ENCODE results near the gene FGF16.
"Not testable (repeated sequence)": the region's sequence is repeated elsewhere in the genome, so short reads cannot be mapped to it uniquely, and the experiment has no call there.

The FGF16 gene

GRCh38 chrX:77447653-77448569, 722 bp downstream of the FGF16 start:
- no peak for DNase-seq

- DNase-seq: no peak
Measured at GRCh38 chrX:77450415-77450814, 3.2 kb downstream of the FGF16 start.

GRCh38 chrX:77450996-77451395, 3.8 kb downstream of the FGF16 start:
- no peak for DNase-seq

- no peak for DNase-seq
Measured at GRCh38 chrX:77453190-77453589, 6.0 kb downstream of the FGF16 start.

DNA sequence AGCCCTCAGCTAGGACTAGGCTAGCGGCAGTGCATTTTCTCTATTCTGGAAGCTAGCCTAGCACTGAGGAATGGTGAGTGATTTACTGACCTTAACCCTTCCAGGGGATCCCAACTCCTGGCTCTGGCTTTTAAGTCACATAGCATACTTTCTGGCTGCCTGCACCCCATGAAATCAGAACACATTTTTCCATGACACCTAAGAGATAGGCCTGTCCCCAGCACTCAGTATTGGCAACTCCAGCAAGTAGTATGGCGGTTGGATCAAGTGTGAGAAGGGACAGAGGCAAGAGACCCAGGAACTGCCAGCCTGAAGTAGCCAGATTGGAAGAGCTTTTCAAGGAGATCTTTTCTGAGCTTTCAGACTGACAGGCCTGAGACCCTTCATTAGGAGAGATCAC, 8.2 kb downstream of the FGF16 start:
- DNase-seq: no peak

DNA sequence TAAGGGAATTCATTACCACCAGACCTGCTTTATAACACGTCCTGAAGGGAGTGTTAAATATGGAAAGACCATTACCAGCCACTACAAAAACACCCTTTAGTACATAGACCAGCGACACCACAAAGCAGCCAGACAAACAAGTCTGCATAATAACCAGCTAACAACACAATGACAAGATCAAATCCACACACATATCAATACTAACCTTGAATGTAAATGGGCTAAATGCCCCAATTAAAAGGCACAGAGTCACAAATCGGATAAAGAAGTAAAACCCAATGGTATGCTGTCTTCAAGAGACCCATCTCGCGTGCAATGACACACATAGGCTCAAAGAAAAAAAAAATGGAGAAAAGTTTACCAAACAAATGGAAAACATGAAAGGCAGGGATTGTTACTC, 36.9 kb downstream of the FGF16 start:
- no peak for DNase-seq

DNA sequence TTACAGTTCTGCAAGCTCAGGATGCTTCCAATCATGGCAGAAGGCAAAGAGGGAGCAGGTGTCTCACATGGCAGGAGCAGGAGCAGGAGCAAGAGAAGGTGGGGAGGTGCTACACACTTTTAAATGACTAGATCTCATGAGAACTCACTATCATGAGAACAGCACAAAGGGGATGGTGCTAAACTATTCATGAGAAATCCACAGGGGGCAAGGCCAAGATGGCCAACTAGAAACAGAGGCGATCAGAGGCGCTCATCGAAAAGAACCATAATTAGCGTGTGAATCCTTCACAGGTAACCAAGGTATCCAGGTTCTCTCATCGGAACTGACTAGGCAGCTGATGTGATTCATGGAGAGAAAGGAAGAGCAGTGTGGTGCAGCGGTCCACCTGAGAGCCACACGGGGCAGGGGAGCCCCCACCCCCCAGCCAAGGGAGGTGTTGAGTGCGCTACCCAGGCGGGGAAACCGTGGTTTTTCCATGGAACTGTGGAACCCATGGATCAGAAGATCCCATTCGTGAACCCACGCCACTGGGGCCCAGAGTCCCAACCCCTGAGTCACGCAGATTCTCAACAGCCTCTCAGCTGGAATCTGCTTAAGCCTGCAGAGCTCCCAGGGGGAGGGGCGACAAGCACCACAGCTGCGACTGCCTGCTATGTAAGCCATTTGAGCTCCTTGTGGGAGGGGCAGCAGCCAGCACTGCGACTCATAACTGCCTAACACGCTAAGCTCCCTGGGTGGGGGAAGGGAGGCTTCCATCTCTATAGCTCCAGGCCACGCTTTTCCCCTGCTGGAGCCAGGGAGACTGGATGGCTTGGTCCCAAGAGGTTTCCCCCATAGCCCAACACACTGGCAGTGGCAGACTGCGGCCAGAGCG, 46.7 kb downstream of the FGF16 start:
- DNase-seq: no peak

GRCh38 chrX:77500164-77500563, 53.0 kb downstream of the FGF16 start:
- DNase-seq: not testable (repeated sequence)

DNA sequence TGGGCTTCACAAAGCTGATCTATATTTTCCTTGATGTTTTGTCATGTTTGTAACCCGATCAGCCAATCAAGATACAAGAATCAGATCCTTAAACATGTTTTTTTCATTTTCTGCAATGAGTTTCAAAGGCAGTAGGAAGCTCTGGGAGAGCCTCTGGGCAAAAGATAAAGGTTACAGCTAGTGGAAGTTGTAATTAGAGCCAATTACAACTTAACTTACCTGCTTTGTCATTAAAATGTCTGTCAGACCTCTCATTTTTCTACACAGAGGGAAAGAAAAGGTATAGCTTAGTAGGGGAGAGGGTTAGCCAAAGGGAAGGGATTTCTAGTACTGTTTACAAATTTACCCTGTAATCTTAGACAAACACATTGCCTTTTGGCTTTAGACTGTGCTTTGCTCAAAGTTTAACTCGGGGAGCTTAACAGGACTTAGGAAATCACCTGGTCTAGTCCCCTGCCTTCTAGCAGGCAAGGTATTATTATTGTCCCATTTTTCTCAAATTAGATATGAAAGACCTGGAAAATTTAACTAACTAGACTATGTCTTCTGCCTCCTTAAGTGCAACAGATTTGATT, 55.8 kb downstream of the FGF16 start:
- DNase-seq: no peak

GRCh38 chrX:77505227-77505626, 58.0 kb downstream of the FGF16 start:
- DNase-seq: no peak
